Measurements from ENCODE around the gene AHCYL2.
A peak's percentile ranks its signal among the peaks of the same experiment; 100 is the strongest.
"Not testable (repeated sequence)": the region's sequence is repeated elsewhere in the genome, so short reads cannot be mapped to it uniquely, and the experiment has no call there.

The AHCYL2 gene

DNA sequence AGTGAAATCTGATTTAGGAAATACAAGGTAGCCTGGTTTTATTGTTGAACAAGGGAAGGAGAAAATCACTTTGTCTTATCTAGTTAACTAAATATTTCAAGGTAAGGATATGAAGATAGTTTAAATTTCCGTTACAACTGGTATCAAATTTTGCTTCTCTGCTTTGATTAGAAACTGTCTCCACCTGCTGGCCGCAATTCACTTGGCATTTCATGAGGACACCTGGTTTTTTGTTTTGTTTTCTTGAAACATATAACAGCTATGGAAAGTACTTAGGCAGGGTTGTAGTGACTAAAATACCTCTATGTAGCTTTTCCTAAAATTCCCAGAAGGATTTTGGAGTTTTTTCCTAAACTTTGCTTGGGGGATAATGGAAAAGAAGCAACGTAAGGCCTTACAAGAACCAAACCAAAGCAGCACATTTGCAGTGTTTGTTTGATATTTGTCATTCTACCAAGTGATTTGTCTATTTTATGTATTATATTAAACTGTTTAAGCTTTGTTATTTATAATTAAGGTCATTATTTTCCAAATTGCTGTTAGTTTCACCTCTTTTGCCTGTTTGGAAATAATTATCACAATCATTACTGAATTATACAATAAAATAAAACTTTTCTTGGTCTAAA, 73.6 kb downstream of the AHCYL2 start:
- peak; percentile 73 for DNase-seq

DNA sequence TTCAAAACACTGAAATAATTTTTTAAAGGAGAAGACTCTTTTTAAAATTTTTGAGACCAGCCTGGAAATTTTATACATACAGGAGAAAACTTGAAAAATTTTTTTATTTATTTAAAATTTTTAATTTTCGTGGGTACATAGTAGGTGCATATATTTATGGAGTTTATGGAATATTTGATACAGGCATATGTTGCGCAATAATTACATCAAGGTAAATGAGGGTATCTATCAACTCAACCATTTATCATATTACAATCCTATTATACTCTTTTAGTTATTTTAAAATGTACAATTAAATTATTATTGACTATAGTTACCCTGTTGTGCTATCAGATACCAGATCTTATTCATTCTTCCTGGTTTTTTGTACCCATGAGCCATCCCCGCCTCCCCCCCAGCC, 75.1 kb downstream of the AHCYL2 start:
- DNase-seq, result no peak

DNA sequence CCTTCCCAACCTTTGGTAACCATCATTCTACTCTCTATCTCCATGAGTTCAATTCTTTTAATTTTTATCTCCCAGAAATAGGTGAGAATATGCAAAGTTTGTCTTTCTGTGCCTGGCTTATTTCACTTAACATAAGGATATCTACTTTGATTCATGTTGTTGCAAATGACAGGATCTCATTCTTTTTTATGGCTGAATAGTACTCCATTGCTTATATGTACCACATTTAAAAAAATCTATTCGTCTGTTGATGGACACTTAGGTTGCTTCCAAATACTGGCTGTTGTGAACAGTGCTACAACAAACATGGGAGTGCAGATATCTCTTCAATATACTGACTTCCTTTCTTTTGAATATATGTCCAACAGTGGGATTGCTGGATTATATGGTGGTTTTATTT, 75.5 kb downstream of the AHCYL2 start:
- not testable (repeated sequence) for DNase-seq

DNA sequence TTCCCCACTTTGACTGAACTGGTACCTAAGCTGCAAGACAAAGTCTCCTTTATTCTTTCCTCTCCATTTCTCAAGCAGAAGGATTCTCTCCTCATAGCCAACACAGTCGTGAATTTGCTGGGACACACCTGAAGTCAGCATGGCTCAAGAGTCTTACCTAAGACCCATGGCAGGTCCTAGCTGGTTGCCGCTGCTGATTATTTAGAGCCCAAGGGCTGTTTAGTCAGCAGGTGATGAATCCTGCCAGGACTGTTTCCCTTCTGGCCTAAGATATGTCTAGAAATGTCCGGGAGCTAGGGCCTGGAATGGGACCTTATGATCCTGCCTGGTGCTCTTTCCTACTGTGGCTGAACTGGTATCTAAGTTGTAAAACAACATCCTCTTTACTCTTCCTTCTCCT, 82.8 kb downstream of the AHCYL2 start:
- DNase-seq, result no peak

DNA sequence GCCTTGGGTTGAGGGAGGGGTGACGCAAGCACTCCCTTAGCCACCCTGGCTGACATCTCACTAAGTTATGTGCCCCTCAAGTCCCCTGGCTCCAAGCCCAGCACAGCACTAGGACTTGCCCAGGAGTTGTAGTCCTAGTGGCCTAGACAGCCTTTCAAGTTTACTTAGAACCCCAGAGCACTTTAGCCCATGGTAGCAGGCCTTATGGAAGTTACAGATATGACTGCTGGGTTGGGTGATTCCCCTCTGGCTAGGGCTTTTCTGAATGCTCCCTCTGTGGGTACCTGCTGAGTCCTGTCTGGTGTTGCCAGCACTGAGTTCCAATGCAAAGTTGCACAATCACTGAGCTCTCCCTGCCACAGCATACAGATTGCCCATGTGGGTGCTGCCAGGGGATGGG, 83.2 kb downstream of the AHCYL2 start:
- DNase-seq, result no peak

DNA sequence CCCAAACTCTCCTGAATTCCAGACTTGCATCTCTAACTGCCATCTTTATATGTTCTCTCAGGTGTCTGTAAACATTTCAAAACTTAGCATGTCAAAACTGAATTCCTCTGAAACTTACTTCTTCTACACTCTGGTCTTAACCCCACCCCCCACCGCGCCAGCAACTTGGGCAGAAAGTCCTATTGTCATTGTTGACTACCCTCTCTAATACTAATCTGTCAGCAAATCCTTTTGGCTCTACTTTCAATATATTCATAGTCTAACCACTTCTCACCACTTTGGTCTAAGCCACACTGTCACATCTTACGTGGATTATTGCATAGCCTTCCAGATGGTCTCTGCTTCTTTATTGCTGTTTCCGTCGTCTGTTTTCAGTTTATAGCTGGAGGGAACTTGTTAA, 86.6 kb downstream of the AHCYL2 start:
- DNase-seq, result no peak

DNA sequence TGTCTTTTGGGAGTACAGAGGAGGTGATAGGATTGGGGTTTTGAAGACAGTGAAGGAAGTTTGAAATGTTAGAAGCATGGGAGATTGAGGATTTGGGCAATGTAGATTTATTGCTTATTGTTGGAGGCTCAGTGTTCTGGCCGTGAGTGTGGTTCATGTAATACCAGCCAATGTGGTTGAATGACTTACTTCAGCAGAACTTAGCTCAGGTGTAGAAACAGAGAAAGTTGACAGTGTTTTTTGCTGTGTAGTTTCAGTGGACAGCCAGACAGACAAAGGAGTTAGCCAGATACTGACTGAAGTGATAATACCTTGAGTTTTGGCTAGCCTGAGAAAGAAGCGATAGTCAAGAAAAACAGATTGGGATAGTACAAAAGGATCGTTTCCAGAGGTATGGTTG, 88.5 kb downstream of the AHCYL2 start:
- DNase-seq, result no peak

DNA sequence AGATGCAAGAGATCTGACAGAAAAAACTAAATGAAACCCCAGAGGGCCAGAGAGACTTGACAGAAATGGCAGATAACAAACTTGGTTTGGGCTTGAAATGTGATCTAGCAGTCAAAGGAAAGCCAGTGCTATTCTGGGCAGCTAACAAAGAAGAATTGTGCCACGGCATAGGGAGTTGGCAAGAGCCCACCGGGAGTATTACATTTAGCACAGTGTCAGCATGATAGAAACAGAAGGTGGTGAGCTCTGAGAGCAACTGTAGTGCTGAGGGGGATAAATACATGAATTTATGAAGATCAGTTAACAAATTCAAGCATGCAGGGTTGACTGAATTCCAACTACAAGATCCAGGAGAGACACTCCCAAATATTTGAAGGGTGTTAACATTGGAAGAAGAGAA, 91.1 kb downstream of the AHCYL2 start:
- DNase-seq, result no peak

DNA sequence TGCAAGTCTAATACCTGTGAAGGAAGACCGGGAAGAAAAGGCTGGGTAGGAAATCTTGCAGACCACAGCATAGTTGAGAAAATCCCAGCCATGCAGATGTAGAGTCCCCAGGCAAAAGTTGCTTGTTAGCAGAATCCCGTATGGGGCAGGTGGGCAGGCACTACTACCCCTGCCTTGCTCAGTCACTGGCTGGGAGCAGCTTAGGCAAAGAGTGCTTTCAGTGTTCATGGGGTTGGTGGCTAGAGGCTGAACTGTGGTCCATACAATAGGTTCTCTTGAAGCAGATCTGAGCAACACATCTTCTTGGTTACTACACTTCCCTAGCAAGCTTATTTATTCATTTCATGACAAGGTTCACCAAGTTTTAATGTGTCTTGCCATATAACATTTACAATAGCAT, 92.6 kb downstream of the AHCYL2 start:
- DNase-seq, result no peak

DNA sequence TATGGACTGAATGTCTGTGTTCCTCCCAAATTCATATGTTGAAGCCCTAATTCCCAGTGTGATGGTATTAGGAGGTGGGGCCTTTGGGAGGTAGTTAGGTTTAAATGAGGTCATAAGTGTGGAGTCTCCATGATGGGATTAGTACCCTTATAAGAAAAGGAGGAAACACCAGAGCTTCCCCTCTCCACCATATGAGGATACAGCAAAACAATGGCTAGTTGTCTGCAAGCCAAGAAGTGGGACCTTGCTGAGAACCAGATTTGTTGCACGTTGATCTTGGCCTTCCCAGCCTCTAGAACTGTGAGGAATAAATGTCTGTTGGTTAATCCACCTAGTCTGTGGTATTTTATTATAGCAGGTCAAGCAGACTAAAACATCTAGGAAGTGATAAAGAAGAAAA, 102.2 kb downstream of the AHCYL2 start:
- DNase-seq, result no peak

DNA sequence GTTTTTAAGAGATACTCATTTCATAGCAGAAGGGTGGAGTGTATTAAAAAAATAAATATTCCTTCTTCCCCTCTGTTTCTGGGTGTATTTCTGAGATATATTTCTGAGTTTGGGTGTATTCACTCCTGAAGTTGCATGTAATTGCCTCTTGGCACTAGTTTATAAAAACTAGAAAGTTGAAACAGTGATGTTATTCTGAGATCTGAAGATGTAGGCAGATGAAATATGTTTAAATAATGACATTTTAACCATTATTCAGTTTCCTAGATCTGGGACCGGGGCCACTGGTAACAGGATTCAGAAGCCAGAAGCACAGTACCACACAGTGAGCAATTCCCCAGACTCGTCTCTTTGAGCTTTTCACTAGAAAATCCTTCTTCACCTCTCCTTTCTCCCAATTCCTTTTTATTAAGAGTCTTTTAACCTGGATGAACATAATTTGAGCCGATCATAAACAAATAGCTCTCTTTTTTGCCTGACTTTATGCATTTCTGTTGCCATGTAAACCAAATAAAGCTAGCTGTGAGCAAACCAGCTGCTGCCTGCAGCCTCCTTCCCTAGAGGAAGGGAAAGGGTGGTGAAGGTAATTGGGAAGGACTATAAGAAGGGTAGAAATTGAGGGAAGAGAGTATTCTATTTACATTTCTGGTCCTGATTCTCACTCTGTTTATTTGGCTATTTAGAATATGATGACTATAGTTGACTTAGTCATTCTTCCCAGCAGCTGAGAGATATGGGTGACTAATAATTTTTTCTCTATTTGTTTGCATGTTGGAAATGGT, 107.6 kb downstream of the AHCYL2 start:
- no peak for DNase-seq

DNA sequence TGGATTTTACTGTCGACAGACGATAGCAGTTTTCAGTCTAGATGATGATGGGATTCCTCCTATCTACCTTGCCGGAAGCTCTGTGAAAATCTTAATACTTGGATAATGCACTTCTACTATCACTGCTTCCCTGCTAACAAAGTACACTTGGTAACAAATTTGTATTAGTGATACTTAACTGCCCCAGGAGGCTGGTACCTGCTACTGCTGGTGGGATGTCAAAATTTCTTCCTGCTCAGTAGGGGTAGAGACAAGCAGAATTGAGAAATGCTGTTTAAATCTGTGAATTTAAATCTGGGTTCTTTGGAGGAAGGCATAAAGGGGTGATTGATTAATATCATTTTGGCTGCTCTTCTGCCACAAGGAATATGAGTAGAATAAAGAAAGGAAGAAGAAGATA, 109.6 kb downstream of the AHCYL2 start:
- DNase-seq, result no peak

DNA sequence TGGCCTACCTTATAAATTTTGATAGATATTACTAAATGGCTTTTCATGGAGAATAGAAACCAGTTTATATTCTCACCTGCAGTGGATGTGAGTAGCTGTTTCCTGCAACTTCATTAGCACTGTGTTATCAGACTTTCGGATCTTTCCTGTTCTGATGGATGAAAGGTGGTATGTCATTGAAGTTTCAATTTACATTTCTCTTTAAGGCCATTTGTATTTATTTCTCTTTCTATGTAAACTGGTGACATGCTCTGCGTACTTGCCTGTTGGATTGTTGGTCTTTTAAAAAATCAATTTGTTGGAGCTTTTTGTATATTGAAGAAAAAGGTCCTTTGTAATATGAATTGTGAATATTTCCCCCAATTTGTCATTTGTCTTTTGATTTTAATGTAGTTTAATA, 113.6 kb downstream of the AHCYL2 start:
- no peak for DNase-seq

DNA sequence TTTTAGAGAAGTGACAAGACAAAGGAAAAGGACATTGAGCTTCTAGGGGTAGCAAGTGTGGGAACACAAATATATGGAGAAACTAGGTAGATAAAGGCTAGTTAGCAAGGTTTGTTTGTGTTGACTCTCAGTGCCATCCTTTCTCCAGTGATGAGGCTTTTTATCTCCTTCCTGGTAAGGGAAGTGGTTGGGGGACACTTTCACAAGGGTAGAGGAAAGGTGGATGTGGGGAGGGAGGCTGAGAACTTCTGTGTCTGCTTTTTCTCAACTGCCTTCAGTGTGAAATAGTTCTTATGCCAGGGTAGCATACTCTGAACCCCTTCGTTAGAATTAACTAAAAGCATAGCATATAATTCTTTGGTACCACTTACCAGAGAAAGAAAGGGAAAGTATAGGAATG, 116.4 kb downstream of the AHCYL2 start:
- DNase-seq, result no peak

DNA sequence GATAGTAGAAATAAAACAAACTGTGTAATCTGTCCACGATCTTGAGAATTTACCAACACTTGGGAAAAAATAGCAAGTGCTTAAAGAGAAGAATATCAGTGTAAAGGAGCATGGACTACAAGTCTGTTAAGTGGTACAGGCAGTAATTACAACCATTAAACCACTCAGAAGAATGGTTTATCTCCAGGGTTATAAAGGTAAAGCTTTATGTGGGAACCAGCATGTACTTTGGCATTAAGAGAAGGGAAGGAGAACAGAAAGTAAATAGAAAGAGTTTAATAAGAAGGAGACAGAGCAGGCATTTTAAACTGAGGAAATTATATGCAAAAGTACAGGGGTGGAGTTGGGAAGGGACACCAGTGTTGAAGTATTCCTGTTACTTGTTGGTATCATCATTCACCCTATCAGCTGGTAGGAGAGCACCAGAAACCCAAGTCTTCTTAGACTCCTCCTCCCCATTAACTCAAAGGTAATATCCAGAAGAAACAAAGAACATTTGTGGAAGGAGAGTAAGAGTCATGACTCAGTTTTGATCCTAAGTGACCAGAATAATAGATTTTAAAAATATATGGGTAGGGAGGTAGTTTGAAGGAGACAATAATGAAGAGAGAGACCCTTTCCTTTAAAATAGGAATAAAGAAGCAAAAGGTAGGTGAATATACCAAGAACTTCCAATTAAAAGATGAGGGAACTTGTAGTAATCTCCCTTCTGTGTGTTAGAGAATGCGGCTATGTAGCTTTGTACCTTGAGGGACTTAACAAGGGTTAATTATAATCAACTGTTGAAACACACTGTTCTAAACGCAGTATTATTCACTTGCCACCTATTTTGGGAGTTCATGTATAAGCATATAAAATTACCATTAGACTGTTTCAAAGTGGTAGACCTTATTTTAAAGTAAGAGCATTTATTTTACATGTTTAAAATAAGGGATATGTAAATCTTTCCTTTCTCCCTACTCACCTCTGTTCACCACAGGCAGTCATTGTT, 117.3 kb downstream of the AHCYL2 start:
- no peak for DNase-seq

DNA sequence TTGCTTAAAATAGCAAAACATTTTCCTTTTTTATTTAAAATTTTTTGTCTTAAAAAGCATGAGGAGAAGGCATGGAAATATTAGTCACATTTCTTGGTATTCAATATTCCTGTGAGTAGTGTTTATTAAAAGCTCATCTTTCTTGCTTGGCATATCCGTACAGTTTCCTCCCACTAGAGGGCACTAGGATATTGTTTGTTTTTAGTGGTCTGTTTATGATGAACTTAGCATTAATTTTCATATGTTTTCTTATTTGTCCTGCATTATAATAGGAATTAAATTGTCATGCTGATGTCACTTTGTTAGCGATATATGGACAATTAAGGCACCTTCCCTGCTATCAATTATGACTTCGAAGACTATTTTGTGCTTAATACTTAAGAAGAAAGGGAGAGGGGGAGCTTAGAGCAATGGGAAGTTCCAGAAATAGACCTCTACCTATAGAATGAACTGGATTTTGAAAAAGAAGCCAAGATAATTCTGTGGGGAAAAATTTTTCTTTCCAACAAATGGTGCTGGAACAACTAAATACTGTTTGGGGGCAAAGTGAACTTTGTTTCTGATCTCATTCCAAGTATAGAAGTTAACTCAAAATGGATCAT, 118.4 kb downstream of the AHCYL2 start:
- peak; percentile 76 for DNase-seq

DNA sequence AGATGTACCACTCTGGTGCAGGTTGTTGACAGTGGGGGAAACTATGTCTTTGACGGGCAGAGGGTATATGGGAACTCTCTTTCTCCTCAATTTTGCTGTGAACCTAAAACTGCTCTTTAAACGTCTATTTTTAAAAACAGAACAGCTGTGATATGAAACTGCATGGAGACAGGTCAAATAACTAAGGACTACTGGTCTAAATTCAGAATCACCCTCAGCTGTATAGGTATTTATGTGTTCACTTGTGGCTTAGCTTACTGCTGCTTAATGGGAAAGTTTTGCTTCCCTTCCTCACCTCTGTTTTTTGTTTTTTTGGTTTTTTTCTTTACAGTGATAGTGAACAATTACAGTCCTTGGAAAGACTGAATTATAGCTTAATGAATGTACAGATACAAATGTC, 122.5 kb downstream of the AHCYL2 start:
- no peak for DNase-seq

DNA sequence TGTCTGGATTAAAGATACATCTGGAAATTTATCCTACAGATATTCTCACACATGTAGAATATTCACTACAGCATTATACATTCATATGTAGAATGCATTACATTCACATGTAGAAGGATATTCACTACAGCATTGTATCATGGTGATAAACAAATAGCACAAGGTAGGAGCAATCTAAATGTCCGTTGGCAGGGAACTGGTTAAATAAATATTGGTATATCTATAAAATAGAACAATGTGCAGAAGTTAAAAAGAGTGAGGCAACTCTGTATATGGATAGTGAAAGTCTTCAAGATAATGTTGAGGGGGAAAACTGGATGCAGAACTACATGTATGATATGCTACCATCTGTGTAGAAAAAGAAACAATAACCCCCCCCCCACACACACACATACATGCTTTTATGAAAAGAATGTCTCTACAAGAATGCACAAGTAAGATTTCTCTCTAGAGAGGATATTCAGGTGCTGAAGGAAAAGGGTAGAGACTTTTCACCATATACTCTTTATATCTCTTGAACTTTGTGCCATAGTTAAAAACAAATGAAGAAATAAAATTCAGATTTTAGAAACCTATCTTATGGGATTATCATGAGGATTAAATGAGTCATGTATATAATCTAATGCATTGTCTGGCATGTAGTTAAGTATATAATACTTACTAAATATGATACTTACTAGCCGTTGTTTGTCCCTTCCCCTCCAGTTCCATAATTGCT, 123.4 kb downstream of the AHCYL2 start:
- DNase-seq, result no peak

DNA sequence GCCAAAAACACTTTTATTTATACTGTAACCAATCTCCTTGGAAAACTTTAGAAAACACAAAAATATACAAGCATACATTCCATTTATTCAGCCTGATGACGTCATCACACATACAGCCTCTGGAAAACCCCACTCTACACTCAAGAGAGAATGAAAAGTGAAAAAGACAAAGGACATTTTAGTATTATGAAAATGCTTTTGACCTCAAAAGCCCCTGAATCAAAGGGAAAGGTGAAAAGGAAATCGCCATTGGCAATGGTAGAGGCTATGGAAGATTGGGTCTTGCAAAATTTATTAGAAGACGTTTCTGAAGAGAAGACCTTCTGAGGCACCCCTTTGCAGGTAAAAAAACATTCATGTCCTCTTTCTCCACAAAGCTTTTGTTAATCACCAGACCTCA, 126.5 kb downstream of the AHCYL2 start:
- no peak for DNase-seq

DNA sequence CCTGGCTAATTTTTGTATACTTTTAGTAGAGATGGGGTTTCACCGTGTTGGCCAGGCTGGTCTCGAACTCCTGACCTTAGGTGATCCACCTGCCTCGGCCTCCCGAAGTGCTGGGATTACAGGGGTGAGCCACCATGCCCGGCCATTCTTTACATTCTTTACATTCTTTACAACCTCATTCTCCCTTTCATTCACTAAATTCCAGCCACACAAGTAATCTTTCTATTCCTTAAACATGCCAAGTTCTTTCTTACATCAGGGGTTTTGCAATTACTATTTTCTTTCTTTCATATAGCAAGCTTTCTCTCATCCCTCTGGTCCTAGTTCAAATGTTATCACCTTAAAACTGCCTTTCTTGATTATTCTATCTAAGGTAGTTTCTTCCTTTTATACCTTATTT, 128.3 kb downstream of the AHCYL2 start:
- not testable (repeated sequence) for DNase-seq

DNA sequence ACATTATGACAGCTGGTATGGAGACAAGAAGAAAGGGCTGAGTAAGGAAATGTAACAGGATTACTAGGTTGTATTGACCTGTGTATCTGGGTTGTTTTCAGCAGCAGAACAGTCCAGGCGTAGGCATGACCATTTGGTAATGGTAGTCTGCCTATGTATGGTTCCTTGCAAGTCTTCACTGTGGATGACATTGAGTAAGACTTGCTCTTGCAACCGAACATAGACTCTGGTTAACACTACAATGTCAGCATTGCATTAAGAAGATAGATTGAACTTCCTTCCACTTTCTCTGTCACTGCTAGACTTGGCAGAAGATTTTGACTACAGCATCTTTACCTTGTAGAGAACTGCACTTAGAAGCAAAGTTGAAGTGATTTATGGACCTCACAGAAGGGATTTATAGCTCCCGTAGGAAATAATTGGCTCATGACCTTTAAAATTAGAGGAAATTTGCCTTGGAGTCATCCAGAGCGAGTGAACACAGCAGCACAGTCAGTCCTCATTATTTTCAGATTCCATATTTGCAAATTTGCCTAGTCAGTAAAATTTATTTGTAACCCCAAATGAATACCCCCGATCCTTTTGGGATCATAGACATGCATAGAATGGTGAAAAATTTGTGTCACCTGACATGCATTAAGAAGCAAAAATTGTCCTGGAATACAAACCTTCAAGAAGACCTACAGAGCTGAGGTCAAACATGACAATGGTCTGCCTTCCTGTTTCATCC, 129.8 kb downstream of the AHCYL2 start:
- DNase-seq, result no peak

DNA sequence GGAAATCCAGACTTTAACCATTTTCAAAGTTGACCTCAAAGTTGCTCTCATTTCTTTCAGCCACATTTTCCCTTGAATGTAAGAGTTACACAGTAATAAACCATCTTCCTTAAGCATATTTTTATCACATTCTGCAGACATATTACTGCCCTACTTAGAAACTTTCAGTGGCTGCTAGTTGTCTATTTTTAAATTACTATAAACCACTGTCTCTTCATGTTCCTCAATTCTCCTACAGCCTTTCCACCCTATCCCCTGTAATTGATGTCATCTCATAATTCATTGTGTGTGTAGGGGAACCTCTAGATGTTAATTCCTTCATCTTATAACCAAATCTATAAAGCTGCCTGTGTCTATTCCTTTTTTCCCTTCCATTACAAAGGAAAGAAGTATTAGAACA, 131.3 kb downstream of the AHCYL2 start:
- no peak for DNase-seq

Measured in hematopoietic multipotent progenitor cell treated with erythropoietin and hydrocortisone succinate and interleukin-3 and kit ligand, for 6 days (in vitro differentiated cells).